SK-MEL-5 (cell line): ENCODE measurements around the gene PNMT. TPM values are rescaled to one million over a fixed set of nuclear protein-coding genes. Genes with fewer than 3 reads are reported as not detected.

ENCODE experiments used
- DNase-seq: peaks from one replicate; pipeline ENCODE4 v3.0.0-alpha.2; 2016; ENCODE audit warnings: low read depth, low spot score
- in situ Hi-C: cut with HindIII; loops from 2 replicates; pipeline ENCODE4 v1.10.0; 2016; ENCODE audit warnings: low sequenced_read_pairs, high pct_unique_total_duplicates, low pct_unique_long_range_greater_than_20kb
- total RNA-seq: library from RNA; depleted of rRNA; stranded (reverse); fragments of >200 nt; shearing (Covaris generic); gene quantifications from 2 replicates; pipeline ENCODE4 v1.2.3, GENCODE V29; 2014

The PNMT gene
- total RNA-seq, 1 experiment from 2014 or later: not detected

- DNase-seq: no peak
- in situ Hi-C loops: no loop called here
Observed at GRCh38 chr17:39647256-39647655, 21.0 kb upstream of the PNMT start.

GRCh38 chr17:39648616-39649366 lies 19.5 kb upstream of the PNMT start:
- DNase-seq: no peak
- in situ Hi-C loops: no loop called here

- in situ Hi-C loops: no loop called here
Observed at GRCh38 chr17:39650121-39650579, 18.1 kb upstream of the PNMT start.

GRCh38 chr17:39651923-39652586 lies 16.2 kb upstream of the PNMT start:
- in situ Hi-C loops: no loop called here
- no peak for DNase-seq

More at GRCh38 chr17:39650121-39650579, 18.1 kb upstream of the PNMT start:
- no peak for DNase-seq

GRCh38 chr17:39652587-39653315 lies 15.5 kb upstream of the PNMT start:
- DNase-seq: no peak
- in situ Hi-C loops: no loop called here

GRCh38 chr17:39653316-39653661 lies 15.0 kb upstream of the PNMT start:
- in situ Hi-C loops: no loop called here
- DNase-seq: no peak

- in situ Hi-C loops: no loop called here
- DNase-seq: peak; percentile 81
Observed at GRCh38 chr17:39653662-39654331, 14.5 kb upstream of the PNMT start.

GRCh38 chr17:39655105-39655504 lies 13.1 kb upstream of the PNMT start:
- no peak for DNase-seq
- in situ Hi-C loops: no loop called here

GRCh38 chr17:39658346-39658745 lies 9.9 kb upstream of the PNMT start:
- no peak for DNase-seq
- in situ Hi-C loops: no loop called here

- in situ Hi-C loops: no loop called here
- DNase-seq: no peak
Observed at GRCh38 chr17:39658760-39659159, 9.5 kb upstream of the PNMT start.

GRCh38 chr17:39659279-39660010 lies 8.8 kb upstream of the PNMT start:
- DNase-seq: no peak
- in situ Hi-C loops: no loop called here

GRCh38 chr17:39660011-39660360 lies 8.3 kb upstream of the PNMT start:
- DNase-seq: no peak
- in situ Hi-C loops: no loop called here

GRCh38 chr17:39660397-39661385 lies 7.6 kb upstream of the PNMT start:
- in situ Hi-C loops: no loop called here
- DNase-seq: no peak

- no peak for DNase-seq
- in situ Hi-C loops: no loop called here
Observed at GRCh38 chr17:39661744-39662541, 6.3 kb upstream of the PNMT start.

GRCh38 chr17:39662551-39663339 lies 5.5 kb upstream of the PNMT start:
- DNase-seq: no peak
- in situ Hi-C loops: no loop called here
